ENCODE data around the gene SLC25A30. TPM values are rescaled to one million over a fixed set of nuclear protein-coding genes. Genes with fewer than 3 reads are reported as not detected.
"Not testable (repeated sequence)": the region's sequence is repeated elsewhere in the genome, so short reads cannot be mapped to it uniquely, and the experiment has no call there.

Gene SLC25A30
- polyA plus RNA-seq, 1 donor: 33.9 TPM

- no peak for DNase-seq
Observed at GRCh38 chr13:45392811-45393210, 25.4 kb downstream of the SLC25A30 start.

- no peak for DNase-seq
Observed at GRCh38 chr13:45391926-45392325, 26.2 kb downstream of the SLC25A30 start.

- DNase-seq: not testable (repeated sequence)
Observed at GRCh38 chr13:45391128-45391527, 27.0 kb downstream of the SLC25A30 start.

- not testable (repeated sequence) for DNase-seq
Observed at GRCh38 chr13:45390348-45390747, 27.8 kb downstream of the SLC25A30 start.

GRCh38 chr13:45388664-45389063 is 29.5 kb downstream of the SLC25A30 start:
- no peak for DNase-seq

- DNase-seq: not testable (repeated sequence)
Observed at GRCh38 chr13:45386892-45387575, 31.1 kb downstream of the SLC25A30 start.

GRCh38 chr13:45385907-45386553 is 32.1 kb downstream of the SLC25A30 start:
- no peak for DNase-seq

GRCh38 chr13:45385320-45385719 is 32.9 kb downstream of the SLC25A30 start:
- DNase-seq: no peak

GRCh38 chr13:45384474-45385174 is 33.5 kb downstream of the SLC25A30 start:
- DNase-seq: no peak

- not testable (repeated sequence) for DNase-seq
Observed at GRCh38 chr13:45382739-45383138, 35.4 kb downstream of the SLC25A30 start.

- DNase-seq: no peak
Observed at GRCh38 chr13:45381196-45381595, 37.0 kb downstream of the SLC25A30 start.

- DNase-seq: not testable (repeated sequence)
Observed at GRCh38 chr13:45380708-45381107, 37.5 kb downstream of the SLC25A30 start.

GRCh38 chr13:45379516-45379915 is 38.7 kb downstream of the SLC25A30 start:
- not testable (repeated sequence) for DNase-seq

GRCh38 chr13:45378786-45379185 is 39.4 kb downstream of the SLC25A30 start:
- not testable (repeated sequence) for DNase-seq

GRCh38 chr13:45377314-45377713 is 40.9 kb downstream of the SLC25A30 start:
- not testable (repeated sequence) for DNase-seq

GRCh38 chr13:45376651-45377050 is 41.5 kb downstream of the SLC25A30 start:
- DNase-seq: not testable (repeated sequence)

GRCh38 chr13:45374917-45375316 is 43.3 kb downstream of the SLC25A30 start:
- DNase-seq: no peak

GRCh38 chr13:45373162-45373547 is 45.0 kb downstream of the SLC25A30 start:
- no peak for DNase-seq

GRCh38 chr13:45372189-45373161 is 45.7 kb downstream of the SLC25A30 start:
- DNase-seq: peak; percentile 57

GRCh38 chr13:45370922-45371406 is 47.2 kb downstream of the SLC25A30 start:
- DNase-seq: peak; percentile 75

- DNase-seq: no peak
Observed at GRCh38 chr13:45369116-45369515, 49.1 kb downstream of the SLC25A30 start.

- DNase-seq: no peak
Observed at GRCh38 chr13:45368571-45368970, 49.6 kb downstream of the SLC25A30 start.

All from left kidney (tissue), 2 donors.